Hypothalamus (tissue), 51 donors: ENCODE measurements around the gene RGPD3.
"Not testable (repeated sequence)": the region's sequence is repeated elsewhere in the genome, so short reads cannot be mapped to it uniquely, and the experiment has no call there.

Experiments
- DNase-seq, 51 donors: peaks; one replicate each; lab custom pipeline; 2025; lab: John Stamatoyannopoulos, UW

The RGPD3 gene

DNA sequence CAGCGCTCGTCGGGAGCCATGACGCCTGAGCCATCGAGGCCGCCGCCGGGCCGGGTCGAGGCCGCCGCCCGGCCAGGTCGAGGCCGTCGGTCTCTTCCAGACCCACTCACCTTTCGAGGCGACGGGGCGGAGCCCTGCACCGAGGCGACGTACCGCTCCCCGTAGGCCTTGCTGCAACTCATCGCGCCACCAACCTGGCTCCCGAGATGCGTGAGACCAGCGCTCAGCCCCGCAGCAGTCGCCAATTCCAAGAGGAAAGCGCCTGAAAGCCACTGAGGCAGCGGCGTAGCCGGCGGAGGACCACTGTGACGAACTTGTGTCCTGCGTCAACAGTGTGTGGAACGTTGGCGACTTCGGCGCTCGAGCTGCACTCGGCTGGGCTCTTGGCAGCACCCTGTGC, at the start of gene RGPD3:
Gene RGPD3, minus strand, starts transcription at position 307 of the 400 bp plus-strand sequence. Its CDS starts 125 bp downstream, at position 182.
- not testable (repeated sequence) for DNase-seq

DNA sequence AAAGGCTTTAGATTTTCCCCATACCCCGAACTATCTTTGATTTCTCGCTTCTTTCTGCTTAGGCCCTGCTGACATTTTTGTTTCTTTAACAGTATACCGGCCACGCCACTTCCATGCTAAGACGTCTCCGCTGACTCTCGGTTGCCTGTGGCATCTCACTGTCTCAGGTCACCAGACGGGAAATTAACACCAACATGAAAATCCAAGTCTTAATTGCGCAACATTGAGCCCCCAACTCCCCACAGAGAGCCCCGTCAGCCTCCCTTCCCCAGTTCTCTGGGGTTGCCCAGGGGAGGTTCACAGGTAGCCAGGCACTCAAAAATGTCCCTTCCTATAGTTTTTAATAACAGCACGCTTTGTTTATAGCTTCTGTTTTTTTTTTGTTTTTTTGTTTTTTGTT, 49.1 kb upstream of the RGPD3 start:
- no peak for DNase-seq

DNA sequence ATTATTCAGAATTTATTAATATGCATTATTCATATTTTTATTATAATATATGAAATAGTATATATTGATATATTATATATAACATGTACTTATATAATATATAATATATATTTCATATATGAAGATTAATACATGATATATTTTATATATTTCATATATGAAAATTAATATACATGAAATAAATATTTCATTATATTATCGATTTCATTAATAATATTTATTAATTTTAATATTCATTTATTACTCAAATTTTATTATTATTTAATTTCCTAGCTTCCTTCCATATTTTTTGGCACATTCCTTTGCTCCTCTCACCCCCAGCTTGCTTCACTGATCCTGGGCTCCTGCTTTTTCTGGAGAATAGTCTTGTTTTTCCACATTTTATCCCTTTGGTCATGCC, 48.7 kb upstream of the RGPD3 start:
- DNase-seq, result no peak

DNA sequence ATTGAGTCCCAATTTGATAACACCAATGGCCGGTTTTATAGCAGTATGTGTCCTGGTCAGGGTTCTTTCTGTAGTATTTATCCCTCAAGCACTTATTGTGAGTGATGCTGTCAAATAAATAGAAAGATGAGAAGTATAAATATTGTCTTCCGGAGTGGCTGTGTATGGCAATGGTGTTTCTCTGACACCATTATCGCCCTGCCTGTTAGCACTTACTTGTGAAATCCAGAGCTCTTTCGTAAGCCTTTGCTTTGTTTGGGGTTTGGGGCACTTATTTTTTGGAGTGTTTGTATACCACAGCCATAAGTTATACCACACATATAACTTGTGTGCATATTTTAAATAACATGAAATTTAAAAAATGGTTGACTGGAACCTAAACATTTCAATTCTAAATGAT, 48.2 kb upstream of the RGPD3 start:
- DNase-seq, result no peak

DNA sequence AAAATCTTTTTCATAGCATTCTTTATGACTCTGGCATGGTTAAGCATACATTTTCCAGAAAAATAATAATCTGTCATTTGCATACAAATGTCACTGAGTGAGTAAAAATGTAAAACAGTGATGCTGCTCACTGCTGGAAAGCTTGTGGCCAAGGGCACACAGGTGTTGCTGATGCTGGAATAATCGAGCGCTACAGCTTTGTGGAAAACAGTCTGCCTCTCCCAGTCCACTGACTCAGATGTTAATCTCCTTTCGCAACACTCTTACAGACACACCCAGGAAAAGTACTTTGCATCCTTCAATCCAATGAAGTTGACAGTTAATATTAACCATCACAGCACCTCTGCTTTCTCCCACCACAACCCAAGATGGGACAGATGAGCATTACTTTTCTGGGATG, 46.6 kb upstream of the RGPD3 start:
- DNase-seq, result not testable (repeated sequence)

DNA sequence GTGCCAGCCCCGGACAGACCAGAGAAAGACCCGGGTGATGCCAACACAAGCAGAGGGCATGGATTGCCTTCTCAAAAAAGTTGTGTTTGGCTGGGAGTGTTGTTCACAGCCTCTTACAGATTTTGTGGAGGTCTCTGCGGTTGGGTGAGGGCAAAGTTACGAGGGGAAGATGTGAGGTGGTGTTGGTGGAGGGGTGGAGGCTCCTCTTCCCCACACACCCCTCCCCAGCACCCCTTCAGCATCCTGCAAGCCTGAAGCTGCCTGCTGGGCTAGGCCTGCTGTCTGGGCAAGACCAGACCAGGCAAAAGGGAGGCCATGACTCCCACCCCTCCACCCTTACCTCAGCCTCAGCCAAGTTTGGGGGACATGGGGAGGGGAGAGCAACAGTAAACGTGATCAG, 45.2 kb upstream of the RGPD3 start:
- not testable (repeated sequence) for DNase-seq

DNA sequence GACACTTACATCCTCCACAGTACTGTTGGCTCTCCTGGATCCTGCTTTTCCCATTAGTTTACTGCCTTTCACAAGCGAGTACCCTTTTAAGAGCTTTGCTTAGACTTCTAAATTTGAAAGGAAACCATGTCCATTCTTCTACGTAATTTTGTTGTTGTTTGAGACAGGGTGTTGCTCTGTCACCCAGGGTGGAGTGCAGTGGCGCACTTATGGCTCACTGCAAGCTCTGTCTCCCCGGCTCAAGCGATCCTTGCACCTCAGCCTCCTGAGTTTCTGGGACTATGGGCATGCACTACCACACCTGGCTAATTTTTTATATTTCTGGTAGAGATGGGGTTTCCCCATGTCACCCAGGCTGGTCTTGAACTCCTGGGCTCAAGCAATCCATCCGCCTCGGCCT, 43.7 kb upstream of the RGPD3 start:
- not testable (repeated sequence) for DNase-seq

DNA sequence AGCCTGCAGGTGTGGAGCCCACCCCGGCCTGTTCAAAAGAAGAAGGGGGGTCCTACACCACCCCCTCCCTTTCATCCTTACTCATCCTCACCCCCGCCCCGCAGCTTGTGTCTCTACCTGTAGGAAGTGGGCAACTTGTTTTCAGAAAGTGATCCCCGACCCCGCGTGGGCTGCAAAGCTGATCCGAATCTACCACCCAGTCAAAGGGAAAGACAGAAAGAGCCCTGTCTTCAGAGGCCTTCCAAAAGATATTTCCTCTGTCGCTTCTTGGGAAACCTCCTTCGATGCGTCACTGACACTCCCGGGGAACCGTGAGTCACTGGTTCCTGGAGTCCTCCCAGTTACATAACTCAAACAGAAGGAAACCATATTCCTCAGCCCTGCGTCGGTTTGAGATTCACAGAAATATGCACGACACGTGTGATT, 43.3 kb upstream of the RGPD3 start:
- peak in 1 of 51 donors; percentile 21 for DNase-seq

DNA sequence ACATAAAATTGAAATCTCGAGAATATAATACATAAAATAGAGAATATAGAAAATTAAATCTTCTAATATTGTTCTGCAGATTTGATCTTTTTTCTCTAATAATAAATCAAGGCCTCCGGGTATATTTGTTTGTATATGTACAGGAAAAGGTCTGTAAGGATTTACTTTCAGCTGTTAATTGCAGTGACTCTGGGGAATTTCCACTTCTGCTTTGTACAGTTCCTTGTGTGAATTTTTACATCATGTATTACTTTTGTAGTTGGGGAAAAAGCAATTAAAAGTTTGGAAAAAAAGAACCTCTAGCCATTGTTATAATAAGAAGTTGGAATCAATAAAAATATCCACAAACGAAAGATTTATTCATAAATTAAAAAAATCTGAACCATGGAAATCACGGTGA, 42.6 kb upstream of the RGPD3 start:
- DNase-seq, result not testable (repeated sequence)

DNA sequence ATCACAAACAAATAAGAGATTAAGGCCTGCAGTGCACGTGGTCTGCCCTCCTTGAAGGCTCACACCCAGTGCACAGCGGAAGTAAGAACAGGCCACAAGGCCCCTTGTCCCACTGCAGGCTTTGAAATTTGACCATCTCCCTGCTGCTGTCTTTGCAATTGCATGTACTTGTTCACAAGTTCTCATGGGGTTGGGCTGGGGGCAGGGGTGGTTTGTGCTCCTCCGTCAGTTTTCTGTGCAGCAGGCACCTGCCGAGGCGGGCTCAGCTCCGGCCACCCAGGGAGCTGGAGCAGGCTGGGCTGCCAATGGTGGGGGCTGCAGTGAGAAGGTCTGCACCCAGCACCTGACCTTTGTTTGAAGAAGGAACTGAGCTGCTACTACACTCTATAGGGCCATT, 41.2 kb upstream of the RGPD3 start:
- not testable (repeated sequence) for DNase-seq

DNA sequence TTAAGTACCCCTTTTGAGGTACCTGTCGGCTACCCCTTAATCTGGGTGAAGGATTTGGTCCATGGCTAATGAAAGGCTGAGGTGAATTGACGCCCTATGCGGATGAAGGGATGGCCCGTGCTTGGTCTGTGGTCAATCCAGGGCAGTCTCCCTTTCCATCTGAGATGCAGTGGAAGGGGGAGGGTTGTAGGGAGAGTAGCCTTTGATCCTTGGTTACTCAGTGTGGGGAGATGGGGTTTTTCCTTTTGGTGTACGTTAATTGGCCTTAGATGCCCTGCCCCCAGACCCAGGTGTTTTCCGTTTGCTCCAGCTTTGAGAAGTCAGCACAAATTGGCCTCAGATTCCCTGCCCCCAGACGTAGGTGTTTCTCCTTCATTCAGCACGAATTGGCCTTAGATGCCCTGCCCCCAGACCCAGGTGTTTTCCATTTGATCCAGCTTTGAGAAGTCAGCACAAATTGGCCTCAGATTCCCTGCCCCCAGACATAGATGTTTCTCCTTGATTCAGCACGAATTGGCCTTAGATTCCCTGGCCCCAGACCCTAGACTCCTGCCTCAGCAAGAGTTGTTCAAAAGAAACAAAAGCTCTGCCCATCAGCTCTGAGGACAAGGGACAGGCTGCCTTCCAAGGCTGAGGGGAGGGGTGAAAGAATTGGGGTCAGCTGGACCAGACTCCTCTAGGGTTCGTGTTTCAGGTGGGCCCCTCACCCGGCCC, 40.6 kb upstream of the RGPD3 start:
- DNase-seq, result not testable (repeated sequence)

DNA sequence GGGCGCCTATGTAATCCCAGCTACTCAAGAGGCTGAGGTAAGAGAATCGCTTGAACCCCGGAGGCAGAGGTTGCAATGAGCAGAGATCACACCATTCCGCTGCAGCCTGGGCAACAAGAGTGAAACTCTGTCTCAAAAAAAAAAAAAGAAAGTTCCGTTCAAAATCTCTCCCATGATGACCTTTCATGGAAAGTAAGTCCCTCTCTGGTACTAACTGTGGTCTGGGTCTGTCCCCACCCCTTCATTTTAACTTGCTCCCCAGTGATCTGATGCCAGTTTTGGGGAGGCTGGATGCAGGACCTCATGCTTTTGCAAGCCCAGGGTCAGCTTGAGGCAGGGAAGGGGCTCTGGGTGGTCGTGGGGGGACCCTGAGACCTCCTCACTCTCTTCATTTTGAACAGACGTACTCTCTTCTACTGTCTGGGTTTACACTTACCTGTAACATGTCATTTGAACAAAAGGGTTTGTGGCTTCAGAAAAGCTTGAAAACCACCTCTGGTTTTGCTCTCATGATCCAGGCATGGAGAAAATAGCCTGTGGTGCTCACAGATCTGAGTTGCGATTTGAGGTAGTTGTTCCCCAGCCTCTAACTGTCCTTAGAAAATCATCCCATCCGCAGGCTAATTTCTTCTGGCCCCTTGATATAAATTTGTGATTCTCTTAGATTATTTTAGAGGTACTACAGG, 37.9 kb upstream of the RGPD3 start:
- not testable (repeated sequence) for DNase-seq

DNA sequence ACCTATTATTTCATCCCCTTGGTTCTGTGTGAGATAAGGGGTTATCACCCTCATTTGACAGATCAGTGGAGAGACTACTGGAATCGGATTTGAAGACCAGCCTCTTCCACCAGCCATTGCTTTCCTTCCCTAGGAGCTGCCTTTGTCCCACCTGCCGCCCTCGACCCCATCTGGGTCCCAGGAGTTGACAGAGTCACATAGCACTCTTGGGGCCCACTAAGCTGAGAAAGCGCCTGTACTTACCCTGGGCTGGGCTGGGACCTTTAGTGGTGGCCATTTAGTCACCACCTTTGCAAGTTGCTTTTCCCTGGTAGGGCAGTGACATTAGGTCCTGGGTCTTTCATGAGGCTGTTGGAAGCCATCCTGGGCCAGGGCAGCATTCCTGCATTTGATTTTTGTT, 36.6 kb upstream of the RGPD3 start:
- not testable (repeated sequence) for DNase-seq

DNA sequence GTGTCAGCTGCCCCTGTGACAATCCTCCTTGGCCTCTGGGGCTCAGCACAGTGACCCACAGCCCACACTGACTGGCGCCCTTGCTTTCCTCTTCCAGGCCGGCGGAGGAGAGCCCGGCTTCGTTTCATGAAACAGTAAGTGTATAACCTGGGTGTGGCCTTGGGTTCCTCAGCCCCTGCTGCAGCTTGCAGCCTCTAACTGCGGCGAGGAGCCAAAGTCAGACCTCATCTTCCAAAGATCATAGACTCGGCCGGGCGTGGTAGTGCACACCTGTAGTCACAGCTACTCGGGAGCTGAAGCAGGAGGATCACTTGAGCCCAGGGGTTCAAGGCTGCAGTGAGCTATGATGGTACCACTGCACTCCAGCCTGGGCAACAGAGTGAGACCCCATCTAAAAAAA, 36.0 kb upstream of the RGPD3 start:
- DNase-seq, result not testable (repeated sequence)

DNA sequence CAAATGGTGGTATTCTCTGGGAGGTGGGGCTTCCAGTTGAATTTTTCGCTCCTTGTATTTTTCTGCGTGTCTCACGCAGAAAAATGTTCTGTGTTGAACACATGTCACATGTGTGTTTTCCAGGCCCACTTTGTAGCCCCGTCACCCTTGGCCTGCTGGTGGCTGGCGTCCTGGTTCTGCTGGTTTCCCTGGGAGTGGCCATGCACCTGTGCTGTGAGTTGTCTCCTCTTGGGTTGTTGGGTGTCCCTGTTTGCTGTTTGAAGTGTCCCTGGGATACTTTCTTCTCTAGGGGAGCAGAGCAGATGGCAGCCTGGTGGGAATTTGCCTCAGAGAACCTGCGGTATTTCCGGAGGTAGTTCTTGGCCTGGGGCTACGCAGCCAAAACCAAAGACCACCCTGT, 34.1 kb upstream of the RGPD3 start:
- not testable (repeated sequence) for DNase-seq

DNA sequence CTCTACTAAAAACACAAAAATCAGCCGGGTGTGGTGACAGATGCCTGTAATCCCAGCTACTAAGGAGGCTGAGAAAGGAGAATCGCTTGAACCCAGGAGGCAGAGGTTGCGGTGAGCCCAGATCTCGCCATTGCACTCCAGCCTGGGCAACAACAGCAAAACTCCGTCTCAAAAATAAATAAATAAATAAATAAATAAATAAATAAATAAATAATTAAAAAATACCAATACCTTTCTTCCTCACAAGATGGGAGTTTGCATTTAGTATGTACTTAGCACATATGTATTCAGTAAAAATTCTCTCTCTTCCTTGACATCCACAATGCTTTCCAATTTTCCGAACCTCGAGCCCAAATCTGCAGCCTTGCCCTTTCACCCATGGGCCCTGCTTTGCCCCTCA, 32.1 kb upstream of the RGPD3 start:
- DNase-seq, result not testable (repeated sequence)

DNA sequence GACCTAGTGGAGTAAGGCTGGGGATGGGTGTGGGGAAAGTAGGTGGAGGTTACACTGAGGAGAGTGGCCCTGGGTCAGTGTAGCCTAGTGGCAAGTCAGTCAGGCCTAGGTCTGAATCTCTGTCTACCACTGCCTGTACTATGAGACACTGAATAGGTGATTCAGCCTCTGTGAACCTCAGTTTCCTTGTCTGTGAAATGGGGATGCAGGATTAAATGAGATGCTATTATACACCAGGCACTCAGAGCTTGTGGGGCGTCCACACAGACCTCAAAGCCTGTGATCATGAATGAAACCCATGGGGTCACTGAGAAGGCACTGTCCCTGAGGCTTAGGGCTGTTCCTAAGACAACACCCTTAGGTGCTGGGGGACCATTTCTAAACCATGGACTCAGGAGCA, 30.3 kb upstream of the RGPD3 start:
- DNase-seq, result not testable (repeated sequence)

DNA sequence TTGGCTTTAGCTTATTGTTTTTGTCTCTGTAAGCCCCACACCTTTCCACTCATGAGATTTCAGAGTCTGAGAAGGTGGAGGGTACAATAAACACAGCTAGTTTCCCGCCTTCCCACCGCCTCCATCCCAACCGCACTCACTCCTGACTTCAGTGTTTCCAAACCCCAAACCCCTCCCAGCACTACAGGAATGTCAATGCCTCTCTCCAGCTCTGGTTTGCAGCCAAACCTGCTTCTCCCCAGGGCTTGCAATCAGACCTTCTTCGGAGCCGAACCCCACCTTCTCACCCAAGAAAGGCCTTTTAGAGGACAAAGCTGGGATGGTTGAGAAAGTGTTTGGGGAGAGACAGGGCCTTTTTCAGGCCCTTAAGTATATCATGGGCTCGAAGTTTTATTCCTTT, 24.7 kb upstream of the RGPD3 start:
- DNase-seq, result not testable (repeated sequence)

DNA sequence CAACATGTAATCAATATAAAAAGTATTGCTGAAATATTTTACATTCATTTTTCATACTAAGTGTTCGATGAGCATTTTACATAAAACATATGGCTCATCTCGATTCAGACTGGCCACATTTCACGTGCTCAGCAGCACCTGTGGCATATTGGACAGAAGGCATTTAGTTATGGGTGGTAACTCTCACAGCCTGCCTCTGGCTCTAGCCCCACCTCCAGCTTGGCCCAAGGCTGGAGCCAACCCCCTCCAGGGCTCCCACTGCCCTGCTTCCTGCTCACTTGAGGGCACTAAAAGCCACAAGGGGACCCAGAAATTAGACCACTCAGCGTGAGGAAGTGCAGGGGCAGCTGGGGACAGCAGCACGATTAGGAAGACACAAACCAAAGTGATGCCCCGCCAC, 24.2 kb upstream of the RGPD3 start:
- DNase-seq, result not testable (repeated sequence)

DNA sequence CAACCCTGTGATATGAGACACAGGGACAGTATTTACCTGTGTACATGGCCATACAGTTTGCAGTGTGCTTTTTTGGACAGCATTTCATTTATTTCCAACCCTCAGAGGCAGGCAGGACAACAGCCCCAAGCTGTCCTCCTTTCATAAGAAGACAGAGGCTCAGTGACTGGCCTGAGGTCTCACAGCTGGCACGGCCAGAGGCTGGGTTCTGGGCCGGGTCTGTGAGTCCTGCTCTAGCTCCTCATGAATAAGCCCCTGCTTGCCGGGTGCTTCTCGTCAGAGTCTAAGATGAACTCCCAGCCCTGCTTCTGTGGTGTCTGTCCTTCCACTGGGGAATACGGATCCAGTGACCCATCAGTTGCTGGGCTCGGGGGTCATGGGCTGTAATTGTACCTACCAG, 21.5 kb upstream of the RGPD3 start:
- DNase-seq, result not testable (repeated sequence)

DNA sequence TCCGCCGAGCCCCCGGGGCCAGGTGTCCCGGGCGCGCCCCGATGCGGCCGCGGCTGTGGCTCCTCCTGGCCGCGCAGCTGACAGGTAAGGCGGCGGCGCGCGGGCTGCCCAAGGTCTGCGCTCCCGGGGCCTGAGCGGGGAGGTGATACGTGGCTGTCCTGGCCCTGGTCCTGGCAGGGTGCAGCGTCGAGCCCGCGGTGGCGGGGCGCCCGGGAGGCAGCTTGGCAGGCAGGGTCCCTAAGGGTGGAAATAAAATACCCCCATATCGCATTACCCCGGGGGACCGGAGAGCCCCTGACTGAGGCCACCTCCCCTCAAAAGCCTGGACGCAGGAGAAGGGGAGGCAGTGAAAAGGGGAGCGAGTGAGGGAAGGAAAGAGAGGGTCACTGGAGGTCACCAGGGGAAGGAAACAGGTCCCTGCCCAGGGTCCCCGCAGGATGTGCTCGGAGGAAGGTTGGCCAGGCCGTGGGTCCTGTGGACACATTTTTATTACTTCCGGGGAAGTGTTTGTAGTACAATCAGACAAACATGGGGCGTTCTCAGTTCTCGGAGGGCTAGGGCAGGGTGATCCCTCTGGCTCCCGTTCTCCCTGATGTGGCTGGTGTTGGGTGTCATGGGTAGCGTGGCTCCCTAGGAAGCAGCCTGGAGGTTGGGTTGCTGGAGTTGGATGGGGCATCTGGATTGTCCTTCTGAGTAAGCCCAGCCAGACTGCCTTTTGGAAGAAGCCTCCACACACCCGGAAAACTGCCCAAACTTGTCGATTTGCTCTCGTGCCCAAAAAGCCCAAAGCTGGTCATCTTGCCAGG, 19.4 kb upstream of the RGPD3 start:
- not testable (repeated sequence) for DNase-seq
